ENCODE measurements around the gene CAPNS2.

GRCh38 chr16:55567382-55567781 is 898 bp downstream of the CAPNS2 start:
- TF ChIP-seq MAX (IDR thresholded peaks at IDR 0.05): no peak
- no peak for TF ChIP-seq TAF1 (IDR thresholded peaks at IDR 0.05; ENCODE audit: low read depth)
- no peak for TF ChIP-seq CREB1 (IDR thresholded peaks at IDR 0.05; ENCODE audit: low read depth)
- TF ChIP-seq USF1 (IDR thresholded peaks at IDR 0.05): no peak
- no peak for TF ChIP-seq FOXM1 (IDR thresholded peaks at IDR 0.05; ENCODE audit: borderline replicate concordance, low read depth)
- no peak for TF ChIP-seq RAD21 (IDR thresholded peaks at IDR 0.05; ENCODE audit: low read depth)
- TF ChIP-seq, protein P1, sequence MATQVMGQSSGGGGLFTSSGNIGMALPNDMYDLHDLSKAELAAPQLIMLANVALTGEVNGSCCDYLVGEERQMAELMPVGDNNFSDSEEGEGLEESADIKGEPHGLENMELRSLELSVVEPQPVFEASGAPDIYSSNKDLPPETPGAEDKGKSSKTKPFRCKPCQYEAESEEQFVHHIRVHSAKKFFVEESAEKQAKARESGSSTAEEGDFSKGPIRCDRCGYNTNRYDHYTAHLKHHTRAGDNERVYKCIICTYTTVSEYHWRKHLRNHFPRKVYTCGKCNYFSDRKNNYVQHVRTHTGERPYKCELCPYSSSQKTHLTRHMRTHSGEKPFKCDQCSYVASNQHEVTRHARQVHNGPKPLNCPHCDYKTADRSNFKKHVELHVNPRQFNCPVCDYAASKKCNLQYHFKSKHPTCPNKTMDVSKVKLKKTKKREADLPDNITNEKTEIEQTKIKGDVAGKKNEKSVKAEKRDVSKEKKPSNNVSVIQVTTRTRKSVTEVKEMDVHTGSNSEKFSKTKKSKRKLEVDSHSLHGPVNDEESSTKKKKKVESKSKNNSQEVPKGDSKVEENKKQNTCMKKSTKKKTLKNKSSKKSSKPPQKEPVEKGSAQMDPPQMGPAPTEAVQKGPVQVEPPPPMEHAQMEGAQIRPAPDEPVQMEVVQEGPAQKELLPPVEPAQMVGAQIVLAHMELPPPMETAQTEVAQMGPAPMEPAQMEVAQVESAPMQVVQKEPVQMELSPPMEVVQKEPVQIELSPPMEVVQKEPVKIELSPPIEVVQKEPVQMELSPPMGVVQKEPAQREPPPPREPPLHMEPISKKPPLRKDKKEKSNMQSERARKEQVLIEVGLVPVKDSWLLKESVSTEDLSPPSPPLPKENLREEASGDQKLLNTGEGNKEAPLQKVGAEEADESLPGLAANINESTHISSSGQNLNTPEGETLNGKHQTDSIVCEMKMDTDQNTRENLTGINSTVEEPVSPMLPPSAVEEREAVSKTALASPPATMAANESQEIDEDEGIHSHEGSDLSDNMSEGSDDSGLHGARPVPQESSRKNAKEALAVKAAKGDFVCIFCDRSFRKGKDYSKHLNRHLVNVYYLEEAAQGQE (IDR thresholded peaks at IDR 0.05; ENCODE audit: low read depth): no peak
- TF ChIP-seq EP300 (IDR thresholded peaks at IDR 0.05; ENCODE audit: borderline replicate concordance): no peak
